Calu3 (cell line): ENCODE results near the gene STOM. TPM values are rescaled to one million over a fixed set of nuclear protein-coding genes. Genes with fewer than 3 reads are reported as not detected.

Source experiments
- BruUV-seq: library from RNA; stranded (reverse); fragments of 400-500 nt; replicated peaks from 2 replicates; lab custom pipeline; 2021; lab: Mats Ljungman, UMichigan
- CTCF ChIA-PET: fragments of 300-600 bp; sonication (Branson Sonifier 250); formaldehyde crosslinking; loops from one replicate; lab custom pipeline; 2022; ENCODE audit warnings: antibody characterized with exemption; lab: Charles Lee
- DNase-seq: peaks from one replicate; pipeline ENCODE4 v3.0.0; 2022
- H3K27ac Mint-ChIP-seq: one replicate; pipeline ENCODE4 v1.8.0; 2022; ENCODE audit warnings: mixed read lengths; ENCODE audit not compliant: unreplicated experiment
- H3K27me3 Mint-ChIP-seq: one replicate; pipeline ENCODE4 v1.8.0; 2022; ENCODE audit warnings: mixed read lengths; ENCODE audit not compliant: unreplicated experiment
- H3K36me3 Mint-ChIP-seq: one replicate; pipeline ENCODE4 v1.8.0; 2022; ENCODE audit warnings: mild to moderate bottlenecking, moderate library complexity, mixed read lengths; ENCODE audit not compliant: insufficient read depth, unreplicated experiment
- H3K4me1 Mint-ChIP-seq: one replicate; pipeline ENCODE4 v1.8.0; 2022; ENCODE audit warnings: mild to moderate bottlenecking, low read depth, mixed read lengths; ENCODE audit not compliant: unreplicated experiment
- H3K4me3 Mint-ChIP-seq: one replicate; pipeline ENCODE4 v1.8.0; 2022; ENCODE audit warnings: mild to moderate bottlenecking, low read depth, moderate library complexity, mixed read lengths; ENCODE audit not compliant: unreplicated experiment
- H3K9me3 Mint-ChIP-seq: one replicate; pipeline ENCODE4 v1.8.0; 2022; ENCODE audit warnings: low read depth, mixed read lengths; ENCODE audit not compliant: unreplicated experiment
- CTCF ChIP-seq: fragments of 200-600 bp; IDR thresholded peaks from one replicate; pipeline ENCODE4 v1.8.0; 2022; ENCODE audit warnings: antibody characterized with exemption; ENCODE audit not compliant: unreplicated experiment
- intact Hi-C: fragments of 100-400 bp; cut with micrococcal nuclease; formaldehyde crosslinking; loops from one replicate; pipeline ENCODE4 v1.10.0; 2022; ENCODE audit not compliant: unreplicated experiment
- total RNA-seq: library from RNA; stranded (reverse); gene quantifications from 2 replicates; pipeline ENCODE4 v1.2.3, GENCODE V29; 2022

Gene STOM
- total RNA-seq, 1 experiment from 2014 or later = 25.5 TPM

GRCh38 chr9:121325387-121325786 is 44.7 kb downstream of the STOM start:
- Mint-ChIP-seq H3K27me3 (no peaks in the 10 kb centered on the region), H3K27ac (no peak overlapping the region), H3K4me1 (peaks cover 14% of the 10 kb centered on the region), H3K4me3 (no peak overlapping the region), H3K36me3 (peaks cover 18% of the 10 kb centered on the region), H3K9me3 (no peaks in the 10 kb centered on the region)
- intact Hi-C loops = no loop called here
- CTCF ChIA-PET = no interaction called here
- TF ChIP-seq CTCF = no peak
- no peak for DNase-seq
- no TSS peak for BruUV-seq

- Mint-ChIP-seq H3K4me1 (peaks cover 14% of the 10 kb centered on the region), H3K36me3 (peaks cover 22% of the 10 kb centered on the region)
- no peak for TF ChIP-seq CTCF
Observed at GRCh38 chr9:121324755-121325154, 45.3 kb downstream of the STOM start.

GRCh38 chr9:121324316-121324715 is 45.7 kb downstream of the STOM start:
- no peak overlapping the region for H3K4me3 Mint-ChIP-seq
- intact Hi-C loops = loop anchor here (5.0 kb wide), 2 partner anchors 37 to 112 kb away; no protein-coding TSS in a partner anchor
- no peaks in the 10 kb centered on the region for H3K9me3 Mint-ChIP-seq
- BruUV-seq = no TSS peak
- no peaks in the 10 kb centered on the region for H3K27me3 Mint-ChIP-seq
- peaks cover 21% of the 10 kb centered on the region for H3K36me3 Mint-ChIP-seq
- DNase-seq = no peak
- TF ChIP-seq CTCF = no peak
- H3K27ac Mint-ChIP-seq = no peak overlapping the region
- H3K4me1 Mint-ChIP-seq = peaks cover 14% of the 10 kb centered on the region
- CTCF ChIA-PET = no interaction called here

More at GRCh38 chr9:121324755-121325154, 45.3 kb downstream of the STOM start:
- H3K27ac Mint-ChIP-seq = no peak overlapping the region
- H3K9me3 Mint-ChIP-seq = no peaks in the 10 kb centered on the region
- H3K4me3 Mint-ChIP-seq = no peak overlapping the region
- H3K27me3 Mint-ChIP-seq = no peaks in the 10 kb centered on the region
- BruUV-seq = no TSS peak
- CTCF ChIA-PET = no interaction called here
- intact Hi-C loops = loop anchor here (5.0 kb wide), 2 partner anchors 37 to 112 kb away; no protein-coding TSS in a partner anchor
- no peak for DNase-seq

GRCh38 chr9:121323449-121324151 is 46.5 kb downstream of the STOM start:
- intact Hi-C loops = loop anchor here (5.0 kb wide), 2 partner anchors 36 to 111 kb away; no protein-coding TSS in a partner anchor
- H3K27me3 Mint-ChIP-seq = no peaks in the 10 kb centered on the region
- BruUV-seq = no TSS peak
- H3K27ac Mint-ChIP-seq = no peak overlapping the region
- no peak overlapping the region for H3K4me3 Mint-ChIP-seq
- no peak for DNase-seq
- no peak for TF ChIP-seq CTCF
- CTCF ChIA-PET = no interaction called here
- H3K4me1 Mint-ChIP-seq = peaks cover 21% of the 10 kb centered on the region
- H3K9me3 Mint-ChIP-seq = no peaks in the 10 kb centered on the region
- peaks cover 16% of the 10 kb centered on the region for H3K36me3 Mint-ChIP-seq
